Stimulated activated CD4-positive, alpha-beta T cell treated with anti-CD3 and anti-CD28 coated beads, Interleukin-15, amount 100 ng/mL, for 1 hour (primary cell): ENCODE results near the gene ARHGAP18.
A peak's percentile ranks its signal among the peaks of the same experiment; 100 is the strongest.
"Not testable (repeated sequence)": the region's sequence is repeated elsewhere in the genome, so short reads cannot be mapped to it uniquely, and the experiment has no call there.

Experiments
- DNase-seq, 2 donors: peaks; one replicate each; pipeline ENCODE4 v3.0.0-alpha.2; 2020; ENCODE audit warnings: low read depth in 1 of 2, low spot score in 1 of 2

The ARHGAP18 gene

GRCh38 chr6:129597023-129597713 is 112.8 kb downstream of the ARHGAP18 start:
- DNase-seq, result no peak

GRCh38 chr6:129596522-129596921 is 113.5 kb downstream of the ARHGAP18 start:
- DNase-seq, result no peak

GRCh38 chr6:129593233-129593564 is 116.8 kb downstream of the ARHGAP18 start:
- DNase-seq, result no peak

GRCh38 chr6:129592516-129593232 is 117.3 kb downstream of the ARHGAP18 start:
- DNase-seq, result no peak

- no peak for DNase-seq
Measured at GRCh38 chr6:129590408-129591022, 119.5 kb downstream of the ARHGAP18 start.

GRCh38 chr6:129586815-129587214 is 123.2 kb downstream of the ARHGAP18 start:
- DNase-seq, result no peak

GRCh38 chr6:129583866-129584265 is 126.1 kb downstream of the ARHGAP18 start:
- no peak for DNase-seq

- no peak for DNase-seq
Measured at GRCh38 chr6:129578315-129578714, 131.7 kb downstream of the ARHGAP18 start.

GRCh38 chr6:129577691-129578090 is 132.3 kb downstream of the ARHGAP18 start:
- DNase-seq, result no peak

- DNase-seq, result no peak
Measured at GRCh38 chr6:129576456-129576855, 133.5 kb downstream of the ARHGAP18 start.

GRCh38 chr6:129575378-129576118 is 134.4 kb downstream of the ARHGAP18 start:
- no peak for DNase-seq

- DNase-seq, result not testable (repeated sequence)
Measured at GRCh38 chr6:129574605-129575004, 135.4 kb downstream of the ARHGAP18 start.

- DNase-seq, result not testable (repeated sequence)
Measured at GRCh38 chr6:129570929-129571328, 139.0 kb downstream of the ARHGAP18 start.

GRCh38 chr6:129568015-129568414 is 142.0 kb downstream of the ARHGAP18 start:
- DNase-seq, result no peak

GRCh38 chr6:129567374-129567773 is 142.6 kb downstream of the ARHGAP18 start:
- DNase-seq, result peak in 1 of 2 donors; percentile 14

- DNase-seq, result no peak
Measured at GRCh38 chr6:129565811-129566210, 144.2 kb downstream of the ARHGAP18 start.

GRCh38 chr6:129565366-129565765 is 144.6 kb downstream of the ARHGAP18 start:
- no peak for DNase-seq

- no peak for DNase-seq
Measured at GRCh38 chr6:129558248-129558647, 151.7 kb downstream of the ARHGAP18 start.

- DNase-seq, result no peak
Measured at GRCh38 chr6:129555206-129555832, 154.7 kb downstream of the ARHGAP18 start.

GRCh38 chr6:129552413-129552812 is 157.6 kb downstream of the ARHGAP18 start:
- DNase-seq, result no peak

- DNase-seq, result no peak
Measured at GRCh38 chr6:129551486-129551885, 158.5 kb downstream of the ARHGAP18 start.
